Measurements from ENCODE around the gene HOOK1.

- TF ChIP-seq EZH2phosphoT487 (IDR thresholded peaks at IDR 0.05; ENCODE audit: borderline replicate concordance, low read depth, low read length) (no peak), CTCF (conservative IDR thresholded peaks at IDR 0.05; ENCODE audit: low read length) (no peak)
These were observed 1.1 kb downstream of the HOOK1 start for GRCh38 chr1:59815892-59816291.

All from OCI-LY7 (cell line).